ENCODE data around the gene RNF14. TPM values are rescaled to one million over a fixed set of nuclear protein-coding genes. Genes with fewer than 3 reads are reported as not detected.

Gene RNF14, protein sequence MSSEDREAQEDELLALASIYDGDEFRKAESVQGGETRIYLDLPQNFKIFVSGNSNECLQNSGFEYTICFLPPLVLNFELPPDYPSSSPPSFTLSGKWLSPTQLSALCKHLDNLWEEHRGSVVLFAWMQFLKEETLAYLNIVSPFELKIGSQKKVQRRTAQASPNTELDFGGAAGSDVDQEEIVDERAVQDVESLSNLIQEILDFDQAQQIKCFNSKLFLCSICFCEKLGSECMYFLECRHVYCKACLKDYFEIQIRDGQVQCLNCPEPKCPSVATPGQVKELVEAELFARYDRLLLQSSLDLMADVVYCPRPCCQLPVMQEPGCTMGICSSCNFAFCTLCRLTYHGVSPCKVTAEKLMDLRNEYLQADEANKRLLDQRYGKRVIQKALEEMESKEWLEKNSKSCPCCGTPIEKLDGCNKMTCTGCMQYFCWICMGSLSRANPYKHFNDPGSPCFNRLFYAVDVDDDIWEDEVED
- 69.4 TPM for total RNA-seq

DNA sequence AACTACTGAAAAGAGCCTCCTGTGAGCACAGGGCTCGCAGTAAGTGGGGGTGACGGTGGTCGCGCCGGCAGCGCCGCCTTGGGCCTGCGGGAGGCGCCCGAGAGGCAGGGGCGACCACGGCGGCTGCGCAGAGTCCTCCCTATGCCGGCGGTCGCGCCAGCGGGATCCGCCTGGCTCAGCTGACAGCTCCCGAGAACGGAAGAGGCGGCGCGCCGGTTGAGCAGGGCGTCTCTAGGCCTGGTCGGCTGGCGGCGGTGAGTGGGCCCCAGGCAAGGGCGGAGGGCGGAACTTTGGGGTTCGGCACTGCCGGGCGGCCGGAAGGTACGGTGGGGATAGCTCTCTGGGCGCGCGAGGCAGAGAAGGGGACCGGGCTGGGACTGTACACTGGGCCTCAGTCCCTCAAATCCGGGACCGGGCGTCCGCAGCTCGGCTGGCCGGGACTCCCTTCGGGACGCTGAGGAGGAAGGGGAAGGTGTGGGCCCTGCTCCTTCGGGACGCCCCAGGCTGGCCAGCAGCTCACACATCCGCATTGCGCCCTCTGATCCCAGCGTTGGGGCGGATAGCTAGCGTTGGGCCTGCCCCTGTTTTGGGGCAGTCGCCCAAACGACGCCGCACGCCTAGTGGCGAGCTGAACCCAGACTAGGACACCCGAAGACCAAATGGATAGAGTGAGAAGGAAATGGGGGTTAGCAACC, at the start of gene RNF14:
Gene RNF14, plus strand, starts transcription at position 192 of the 695 bp plus-strand sequence. CDS start 4,484 bp downstream, outside the sequence.

DNA sequence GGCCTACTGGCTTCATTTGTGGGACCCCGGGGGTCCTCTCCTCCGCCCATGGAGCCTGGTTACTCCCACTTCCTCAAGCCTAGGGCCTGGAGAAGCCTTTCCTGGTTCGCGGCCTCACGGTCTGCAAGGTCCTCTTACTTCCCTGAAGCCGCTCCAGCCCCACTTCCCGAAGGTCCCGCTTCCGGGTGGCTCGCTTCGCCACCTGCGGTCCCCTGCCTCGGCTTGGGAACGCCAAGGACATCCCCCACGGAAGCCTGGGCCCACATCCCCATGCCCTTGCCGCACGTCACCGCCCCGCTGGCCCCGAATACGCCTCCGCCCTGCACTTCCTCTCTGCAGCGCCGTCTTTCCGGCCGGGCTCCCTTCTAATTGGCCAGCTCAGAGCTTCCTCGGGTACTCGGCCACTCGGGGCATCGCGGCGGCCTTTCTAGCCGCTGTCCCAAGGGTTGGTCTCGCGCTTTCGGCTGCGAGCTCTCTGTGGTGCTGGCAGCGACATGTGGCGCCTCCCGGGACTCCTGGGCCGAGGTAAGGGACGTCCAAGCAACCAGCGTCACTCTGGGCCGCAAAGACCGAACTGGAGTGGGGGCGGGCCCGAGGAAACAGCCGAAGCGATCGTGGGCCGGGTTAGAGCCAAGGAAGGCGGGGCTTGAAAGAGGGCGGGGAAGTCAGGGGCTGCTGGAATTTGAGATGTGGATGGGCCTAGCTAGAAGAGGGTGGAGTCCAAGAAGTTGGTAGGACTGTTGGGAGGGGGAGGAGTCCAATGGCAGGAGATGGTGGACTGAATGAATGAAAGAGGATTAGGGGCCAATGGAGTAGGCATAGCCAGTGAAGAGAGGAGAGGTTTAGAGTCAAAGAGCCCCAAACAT, 45.2 kb upstream of the RNF14 start, which contains the start of gene DELE1:
Gene DELE1, plus strand, starts transcription at position 424 of the 866 bp plus-strand sequence. Its CDS starts 71 bp downstream, at position 495.

DNA sequence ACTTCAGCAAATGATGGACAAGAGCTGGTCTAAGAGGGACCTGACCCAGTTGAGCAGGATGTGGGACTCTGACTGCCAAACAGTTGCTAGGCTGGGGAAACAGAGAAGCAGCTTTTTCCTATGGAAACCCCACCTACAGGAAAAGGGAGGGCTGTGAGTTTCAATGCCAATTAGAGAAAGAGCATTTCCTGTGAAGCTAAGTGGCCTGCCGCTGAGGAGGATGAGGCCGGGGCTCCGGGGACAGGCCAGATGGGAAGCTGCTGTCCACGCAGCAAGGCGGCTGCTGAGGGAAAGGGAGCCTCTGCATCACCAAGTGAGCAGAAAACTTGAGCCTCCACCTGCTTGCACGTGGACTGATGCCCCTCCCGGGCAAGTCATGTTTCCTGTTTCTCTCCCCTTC, 10.8 kb upstream of the RNF14 start, which contains the start of gene PCDH12:
Gene PCDH12, minus strand, starts transcription at position 90 of the 400 bp plus-strand sequence. CDS start 351 bp downstream, outside the sequence.

DNA sequence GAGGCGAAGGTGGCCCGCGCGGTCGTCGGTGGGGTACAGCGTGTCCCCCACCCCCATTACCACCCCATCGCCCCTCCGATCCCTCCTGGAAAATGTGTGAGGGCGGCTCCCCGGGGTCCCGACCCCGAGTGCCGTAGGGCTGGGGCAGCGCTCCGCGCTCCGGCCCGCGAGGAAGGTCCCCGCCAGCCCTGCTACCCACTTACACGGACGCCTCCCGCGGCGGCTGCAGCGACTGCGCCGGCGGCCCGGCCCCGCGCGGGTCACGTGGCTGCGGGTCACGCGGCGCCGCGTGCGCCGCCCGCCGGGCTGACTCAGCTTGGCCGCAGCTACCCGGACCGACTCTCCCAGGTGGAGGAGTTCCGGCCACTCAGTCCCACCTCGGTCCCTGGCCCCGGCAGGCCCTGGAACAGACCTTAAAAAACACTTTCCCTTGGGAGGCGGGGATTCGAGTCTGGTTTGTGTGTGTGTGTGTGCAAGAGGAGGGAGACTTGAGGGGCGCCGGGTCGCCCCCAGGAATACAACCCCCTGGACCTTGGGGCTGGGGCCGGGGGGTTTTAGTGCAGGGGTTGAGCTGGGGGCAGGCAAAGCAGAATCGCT, 44.0 kb downstream of the RNF14 start, which contains the start of gene GNPDA1:
Gene GNPDA1, minus strand, starts transcription at position 236 of the 597 bp plus-strand sequence. CDS start 992 bp downstream, outside the sequence.

Other genes starting within 250 kb of the RNF14 start
- 23.0 TPM for gene PCDH1, start 90.7 kb upstream of the RNF14 start, total RNA-seq
- gene DELE1, start 45.2 kb upstream of the RNF14 start, total RNA-seq = 73.4 TPM
- 8.6 TPM for gene PCDH12, start 10.9 kb upstream of the RNF14 start, total RNA-seq
- gene GNPDA1, start 43.9 kb downstream of the RNF14 start, total RNA-seq = 68.6 TPM
- 119 TPM for gene NDFIP1, start 139.7 kb downstream of the RNF14 start, total RNA-seq